Measurements from ENCODE around the gene LIF. TPM values are rescaled to one million over a fixed set of nuclear protein-coding genes. Genes with fewer than 3 reads are reported as not detected.
"Not testable (repeated sequence)": the region's sequence is repeated elsewhere in the genome, so short reads cannot be mapped to it uniquely, and the experiment has no call there.

LIF gene
- polyA plus RNA-seq, 6 donors from 2014 or later, result not detected

- Mint-ChIP-seq H3K4me1 (peaks cover 15 to 20% (median 16%) of the 10 kb centered on the region in 3 donors), H3K36me3 (no peaks in the 10 kb centered on the region), H3K4me3 (peak overlapping the region in 1 of 8 donors; percentile 61), H3K27ac (peak overlapping the region in 1 of 6 donors; percentile 51), H3K9me3 (no peaks in the 10 kb centered on the region), H3K27me3 (peaks cover 4 to 29% (median 23%) of the 10 kb centered on the region in 3 donors)
- DNase-seq, result no peak
- ATAC-seq (ENCODE audit: low read depth in 2 of 2), result no peak
Measured at GRCh38 chr22:30241576-30242371, 4.8 kb downstream of the LIF start.

- Mint-ChIP-seq H3K36me3 (no peaks in the 10 kb centered on the region), H3K4me1 (peaks cover 7 to 10% (median 9%) of the 10 kb centered on the region in 3 donors), H3K27me3 (peaks cover 0 to 19% (median 13%) of the 10 kb centered on the region in 3 donors), H3K4me3 (peak overlapping the region in 1 of 8 donors; percentile 15), H3K27ac (peak overlapping the region in 1 of 6 donors; percentile 66), H3K9me3 (no peaks in the 10 kb centered on the region)
- DNase-seq (peak; percentile 31), ATAC-seq (ENCODE audit: low read depth in 2 of 2) (peak; percentile 80 to 90)
Measured at GRCh38 chr22:30240541-30241417, 5.8 kb downstream of the LIF start.

DNA sequence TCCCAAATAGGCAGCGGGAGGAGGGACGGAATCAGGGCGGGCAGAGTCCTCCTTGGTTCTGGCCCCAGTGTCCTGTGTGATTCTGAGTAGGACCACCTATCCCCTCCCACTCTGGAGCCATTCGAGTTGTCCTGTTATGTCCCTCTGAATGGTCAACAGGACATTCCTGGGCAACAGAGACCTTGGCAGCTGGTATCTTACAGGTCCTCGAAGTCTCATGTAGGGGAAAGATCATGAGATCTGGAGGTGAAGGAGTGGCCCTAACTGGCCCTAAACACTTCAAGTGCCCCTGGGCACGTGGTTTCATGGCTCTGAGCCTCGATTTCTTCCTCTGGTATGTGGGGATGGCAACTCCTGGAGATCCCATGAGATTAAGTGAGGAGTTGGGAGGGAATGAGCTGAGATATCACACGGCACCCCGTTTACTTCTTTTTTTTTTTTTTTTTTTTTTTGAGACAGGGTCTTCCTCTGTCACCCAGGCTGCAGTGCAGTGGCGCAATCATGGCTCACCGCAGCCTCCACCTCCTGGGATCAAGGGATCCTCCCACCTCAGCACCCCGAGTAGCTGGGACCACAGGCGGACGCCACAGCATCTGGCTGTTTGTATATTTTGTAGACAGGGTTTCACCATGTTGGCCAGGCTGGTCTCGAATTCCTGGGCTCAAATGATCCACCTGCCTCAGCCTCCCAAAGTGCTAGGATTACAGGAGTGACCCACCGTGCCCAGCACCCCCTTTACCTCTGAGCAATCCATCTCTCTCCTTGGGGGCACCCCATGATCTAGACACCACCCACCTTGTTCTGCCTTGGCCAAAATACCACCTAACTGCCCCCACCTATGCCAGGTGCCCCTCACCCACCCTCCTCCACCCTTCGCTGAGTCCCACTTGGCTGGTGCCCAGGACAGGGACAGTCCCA, 6.8 kb downstream of the LIF start:
- Mint-ChIP-seq H3K4me1 (peaks cover 7 to 10% (median 7%) of the 10 kb centered on the region in 3 donors), H3K4me3 (peak overlapping the region in 1 of 8 donors; percentile 50), H3K27ac (peak overlapping the region in 1 of 6 donors; percentile 32)

GRCh38 chr22:30238661-30239487, 7.7 kb downstream of the LIF start:
- Mint-ChIP-seq H3K27me3 (peaks cover 0 to under 1% (median 0%) of the 10 kb centered on the region in 3 donors), H3K4me3 (no peak overlapping the region), H3K27ac (no peak overlapping the region)

More for the DNA sequence above, 6.8 kb downstream of the LIF start:
- H3K36me3 Mint-ChIP-seq, result no peaks in the 10 kb centered on the region
- DNase-seq (no peak), ATAC-seq (ENCODE audit: low read depth in 2 of 2) (no peak)
- no peaks in the 10 kb centered on the region for H3K9me3 Mint-ChIP-seq
- peaks cover 0 to 9% (median 3%) of the 10 kb centered on the region in 3 donors for H3K27me3 Mint-ChIP-seq

DNA sequence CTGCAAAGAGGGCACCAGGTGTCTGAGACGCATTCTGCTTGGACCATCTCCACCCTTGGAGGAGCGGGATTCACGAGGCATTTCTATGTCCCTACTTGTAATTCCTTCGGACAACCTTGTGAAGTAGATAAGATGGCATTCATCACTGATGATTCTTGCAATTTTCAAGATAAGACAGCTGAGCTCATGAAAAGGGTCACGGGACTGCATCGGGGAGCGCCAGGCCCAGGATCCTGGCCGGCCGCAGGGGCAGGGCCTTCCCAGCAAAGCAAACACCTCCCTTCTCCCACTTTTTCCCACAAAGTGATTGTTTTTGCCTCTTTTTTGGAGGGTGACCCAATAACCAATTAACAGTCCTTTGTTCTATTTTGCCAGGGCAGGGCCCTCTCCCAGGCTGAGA, 8.4 kb downstream of the LIF start:
- Mint-ChIP-seq H3K4me1 (peaks cover 7 to 10% (median 7%) of the 10 kb centered on the region in 3 donors), H3K27me3 (no peaks in the 10 kb centered on the region), H3K36me3 (no peaks in the 10 kb centered on the region), H3K27ac (no peak overlapping the region), H3K4me3 (no peak overlapping the region), H3K9me3 (no peaks in the 10 kb centered on the region)
- DNase-seq, result no peak
- ATAC-seq (ENCODE audit: low read depth in 2 of 2), result no peak

More at GRCh38 chr22:30238661-30239487, 7.7 kb downstream of the LIF start:
- DNase-seq, result no peak
- Mint-ChIP-seq H3K36me3 (no peaks in the 10 kb centered on the region), H3K9me3 (no peaks in the 10 kb centered on the region), H3K4me1 (peaks cover 7 to 10% (median 7%) of the 10 kb centered on the region in 3 donors)
- no peak for ATAC-seq (ENCODE audit: low read depth in 2 of 2)

DNA sequence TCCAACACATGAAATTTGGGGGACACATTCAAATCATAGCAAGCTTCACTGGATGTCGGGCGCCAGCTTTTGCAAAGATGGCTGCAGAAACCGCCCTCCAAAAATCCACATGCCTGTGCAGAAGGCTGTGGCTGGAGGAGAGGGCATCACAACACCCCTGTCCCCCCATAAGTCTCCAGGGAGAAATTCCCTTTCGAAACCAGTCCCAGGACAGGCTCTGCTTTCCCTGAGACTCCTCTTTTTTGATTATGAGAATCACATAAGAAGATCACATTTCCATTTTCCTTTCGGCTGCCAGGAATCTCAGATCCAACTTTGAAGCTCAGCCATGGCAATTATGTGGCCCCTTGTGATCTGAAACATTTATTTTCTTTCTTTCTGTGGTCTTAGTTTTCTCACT, 9.7 kb downstream of the LIF start:
- no peaks in the 10 kb centered on the region for H3K36me3 Mint-ChIP-seq
- ATAC-seq (ENCODE audit: low read depth in 2 of 2), result no peak
- H3K9me3 Mint-ChIP-seq, result no peaks in the 10 kb centered on the region
- peaks cover 0 to 3% (median 0%) of the 10 kb centered on the region in 3 donors for H3K27me3 Mint-ChIP-seq
- H3K4me1 Mint-ChIP-seq, result peaks cover 7 to 10% (median 7%) of the 10 kb centered on the region in 3 donors
- H3K4me3 Mint-ChIP-seq, result no peak overlapping the region
- peak overlapping the region in 1 of 6 donors; percentile 10 for H3K27ac Mint-ChIP-seq
- no peak for DNase-seq

DNA sequence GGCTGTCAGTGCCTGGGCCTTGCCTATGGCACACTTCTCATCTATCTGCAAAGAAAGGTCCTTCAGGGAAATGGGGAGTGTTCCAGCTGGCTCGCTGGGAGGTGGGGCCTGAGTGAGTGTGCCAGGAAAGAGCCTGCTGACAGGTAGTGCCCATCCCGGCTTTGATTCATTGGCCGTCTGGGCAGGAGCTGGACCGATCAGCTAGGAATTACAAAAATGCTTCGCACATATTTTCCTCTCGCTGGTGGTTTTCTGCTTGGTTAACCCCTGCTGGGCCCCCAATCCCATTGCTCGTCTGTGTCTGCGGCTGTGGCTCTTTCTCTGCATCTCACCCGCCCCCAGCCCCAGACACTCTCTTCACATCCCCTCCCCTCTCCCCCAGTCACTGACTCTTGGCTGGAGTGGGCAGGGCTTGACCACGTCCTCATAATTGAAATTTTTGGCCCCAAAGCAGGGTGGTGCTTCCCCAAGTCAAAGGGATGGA, 10.8 kb downstream of the LIF start:
- Mint-ChIP-seq H3K27me3 (peaks cover 0 to 7% (median 0%) of the 10 kb centered on the region in 3 donors), H3K36me3 (no peaks in the 10 kb centered on the region), H3K27ac (no peak overlapping the region), H3K4me3 (no peak overlapping the region), H3K9me3 (no peaks in the 10 kb centered on the region), H3K4me1 (peaks cover 3% of the 10 kb centered on the region in 3 donors)
- no peak for DNase-seq
- ATAC-seq (ENCODE audit: low read depth in 2 of 2), result no peak

DNA sequence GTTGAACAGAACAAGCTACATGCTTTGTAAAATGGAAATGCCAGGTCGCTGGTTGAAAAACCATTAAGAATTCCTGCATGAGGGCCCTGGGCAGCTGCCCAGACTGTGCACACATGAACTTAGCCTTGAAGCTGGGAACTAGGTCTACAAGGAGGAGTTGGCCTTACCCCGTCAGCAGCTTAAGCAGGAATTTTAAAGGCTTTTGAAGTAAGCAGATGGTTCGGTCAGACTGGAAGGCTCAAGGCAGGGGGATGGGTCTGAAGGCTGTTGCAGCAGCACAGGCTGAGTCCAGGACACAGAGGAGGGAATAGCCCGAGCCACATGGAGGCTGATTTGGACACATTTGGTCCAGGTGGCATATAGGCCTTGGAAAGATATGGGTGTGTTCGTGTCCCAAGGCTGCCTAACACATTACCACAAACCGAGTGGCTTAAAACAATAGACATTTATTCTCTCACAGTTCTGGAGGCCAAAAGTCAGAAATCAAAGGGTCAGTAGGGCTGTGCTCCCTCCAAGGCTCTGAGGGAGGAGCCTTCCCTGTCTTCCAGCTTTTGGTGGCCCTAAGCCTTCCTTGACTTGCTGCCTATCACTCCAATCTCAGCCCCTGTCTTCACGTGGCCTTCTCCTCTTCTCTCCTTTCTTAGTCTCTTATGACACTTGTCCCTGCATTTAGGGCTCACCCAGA, 11.6 kb downstream of the LIF start:
- H3K4me3 Mint-ChIP-seq, result no peak overlapping the region
- no peak overlapping the region for H3K27ac Mint-ChIP-seq
- ATAC-seq (ENCODE audit: low read depth in 2 of 2) (no peak), DNase-seq (no peak)
- no peaks in the 10 kb centered on the region for H3K36me3 Mint-ChIP-seq
- H3K27me3 Mint-ChIP-seq, result peaks cover 0 to 7% (median 0%) of the 10 kb centered on the region in 3 donors
- H3K4me1 Mint-ChIP-seq, result peaks cover 0 to 3% (median 0%) of the 10 kb centered on the region in 3 donors
- no peaks in the 10 kb centered on the region for H3K9me3 Mint-ChIP-seq

DNA sequence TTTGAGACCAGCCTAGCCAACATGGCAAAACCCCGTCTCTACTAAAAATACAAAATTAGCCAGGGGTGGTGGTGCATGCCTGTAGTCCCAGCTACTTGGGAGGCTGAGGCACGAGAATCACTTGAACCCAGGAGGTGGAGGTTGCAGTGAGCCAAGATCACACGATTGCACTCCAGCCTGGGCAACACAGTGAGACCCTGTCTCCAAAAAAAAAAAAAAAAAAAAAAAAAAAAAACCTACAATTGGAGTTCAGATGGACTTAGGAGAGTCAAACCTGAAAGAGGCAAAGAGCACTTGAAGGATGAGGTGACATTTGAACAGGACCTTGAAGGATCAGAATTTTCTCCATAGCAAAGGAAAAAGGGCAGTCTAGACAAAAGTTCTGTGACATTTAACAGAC, 12.2 kb downstream of the LIF start:
- not testable (repeated sequence) for ATAC-seq (ENCODE audit: low read depth in 2 of 2); DNase-seq; H3K27ac Mint-ChIP-seq; H3K27me3 Mint-ChIP-seq; H3K4me3 Mint-ChIP-seq; H3K36me3 Mint-ChIP-seq; H3K4me1 Mint-ChIP-seq; H3K9me3 Mint-ChIP-seq

GRCh38 chr22:30233582-30233981, 13.0 kb downstream of the LIF start:
- ATAC-seq (ENCODE audit: low read depth in 2 of 2) (no peak), DNase-seq (no peak)
- Mint-ChIP-seq H3K4me3 (no peak overlapping the region), H3K27ac (no peak overlapping the region), H3K36me3 (no peaks in the 10 kb centered on the region), H3K4me1 (peaks cover 0 to 3% (median 0%) of the 10 kb centered on the region in 3 donors), H3K9me3 (no peaks in the 10 kb centered on the region), H3K27me3 (peaks cover 0 to 7% (median 0%) of the 10 kb centered on the region in 3 donors)

GRCh38 chr22:30232716-30233218, 13.8 kb downstream of the LIF start:
- peaks cover 0 to 10% (median 0%) of the 10 kb centered on the region in 3 donors for H3K27me3 Mint-ChIP-seq
- no peak overlapping the region for H3K27ac Mint-ChIP-seq
- no peaks in the 10 kb centered on the region for H3K36me3 Mint-ChIP-seq
- DNase-seq (no peak), ATAC-seq (ENCODE audit: low read depth in 2 of 2) (no peak)
- H3K4me3 Mint-ChIP-seq, result peak overlapping the region in 1 of 8 donors; percentile 29
- H3K9me3 Mint-ChIP-seq, result no peaks in the 10 kb centered on the region
- H3K4me1 Mint-ChIP-seq, result peaks cover 0 to 3% (median 0%) of the 10 kb centered on the region in 3 donors

All from naive B cell (primary cell).